Left ventricle myocardium inferior (tissue), 1 donor: ENCODE results near the gene PAPSS2. TPM values are rescaled to one million over a fixed set of nuclear protein-coding genes. Genes with fewer than 3 reads are reported as not detected.

Source experiments
- DNase-seq: peaks from one replicate; pipeline ENCODE4 v3.0.0-alpha.2; 2020
- H3K27ac ChIP-seq: fragments of 200-600 bp; replicated peaks from 2 replicates; pipeline ENCODE4 v1.8.0; 2021
- H3K27me3 ChIP-seq: fragments of 200-600 bp; 2 replicates; pipeline ENCODE4 v1.8.0; 2021; ENCODE audit warnings: low read depth
- H3K36me3 ChIP-seq: fragments of 200-600 bp; 2 replicates; pipeline ENCODE4 v1.8.0; 2021
- H3K4me1 ChIP-seq: fragments of 200-600 bp; 2 replicates; pipeline ENCODE4 v1.8.0; 2021
- H3K4me3 ChIP-seq: fragments of 200-600 bp; 2 replicates; pipeline ENCODE4 v1.8.0; 2021; ENCODE audit warnings: mild to moderate bottlenecking, moderate library complexity
- H3K9me3 ChIP-seq: fragments of 200-600 bp; replicated peaks from 2 replicates; pipeline ENCODE4 v1.8.0; 2021
- CTCF ChIP-seq: fragments of 200-600 bp; IDR thresholded peaks from 2 replicates; pipeline ENCODE4 v1.8.0; 2021; ENCODE audit warnings: antibody characterized with exemption, mild to moderate bottlenecking, borderline replicate concordance
- intact Hi-C: fragments of 100-400 bp; cut with micrococcal nuclease; formaldehyde crosslinking; loops from one replicate; pipeline ENCODE4 v1.11.0; 2022
- total RNA-seq: library from RNA; stranded (reverse); fragmentation: NEBNext Ultra II Directional; extraction: Animal tissue kit (Norgen Biotek cat#: 25700); gene quantifications from one replicate; pipeline ENCODE4 v1.2.1, GENCODE V29; 2021
- donor health status: DM: no; HTN: yes; CAD: no; lungs with severe emphysema.

PAPSS2 gene
- total RNA-seq, 1 donor from 2014 or later = 10.6 TPM

GRCh38 chr10:87703771-87704170 is 44.1 kb downstream of the PAPSS2 start:
- intact Hi-C loops = no loop called here
- H3K4me1 ChIP-seq = no peaks in the 10 kb centered on the region
- no peak overlapping the region for H3K27ac ChIP-seq
- no peaks in the 10 kb centered on the region for H3K36me3 ChIP-seq
- no peak overlapping the region for H3K4me3 ChIP-seq
- DNase-seq = no peak
- H3K27me3 ChIP-seq = no peaks in the 10 kb centered on the region
- H3K9me3 ChIP-seq = no peaks in the 10 kb centered on the region
- TF ChIP-seq CTCF = no peak

GRCh38 chr10:87705339-87705738 is 45.7 kb downstream of the PAPSS2 start:
- H3K36me3 ChIP-seq = peaks cover 2% of the 10 kb centered on the region
- no peaks in the 10 kb centered on the region for H3K9me3 ChIP-seq
- H3K4me3 ChIP-seq = no peak overlapping the region
- no peak for TF ChIP-seq CTCF
- no peaks in the 10 kb centered on the region for H3K27me3 ChIP-seq
- no peak for DNase-seq
- H3K27ac ChIP-seq = no peak overlapping the region
- intact Hi-C loops = no loop called here
- H3K4me1 ChIP-seq = no peaks in the 10 kb centered on the region

GRCh38 chr10:87706731-87707130 is 47.1 kb downstream of the PAPSS2 start:
- no peaks in the 10 kb centered on the region for H3K27me3 ChIP-seq
- peaks cover 7% of the 10 kb centered on the region for H3K36me3 ChIP-seq
- intact Hi-C loops = no loop called here
- no peak overlapping the region for H3K27ac ChIP-seq
- H3K4me3 ChIP-seq = no peak overlapping the region
- H3K4me1 ChIP-seq = no peaks in the 10 kb centered on the region
- no peak for DNase-seq
- TF ChIP-seq CTCF = no peak
- no peaks in the 10 kb centered on the region for H3K9me3 ChIP-seq

GRCh38 chr10:87707254-87707653 is 47.6 kb downstream of the PAPSS2 start:
- peaks cover 7% of the 10 kb centered on the region for H3K36me3 ChIP-seq
- TF ChIP-seq CTCF = no peak
- DNase-seq = no peak
- intact Hi-C loops = no loop called here
- no peak overlapping the region for H3K27ac ChIP-seq
- no peaks in the 10 kb centered on the region for H3K4me1 ChIP-seq
- no peaks in the 10 kb centered on the region for H3K9me3 ChIP-seq
- H3K4me3 ChIP-seq = no peak overlapping the region
- H3K27me3 ChIP-seq = no peaks in the 10 kb centered on the region

GRCh38 chr10:87712913-87713616 is 53.4 kb downstream of the PAPSS2 start:
- Histone ChIP-seq H3K4me3 (no peak overlapping the region), H3K4me1 (peaks cover 40% of the 10 kb centered on the region), H3K36me3 (peaks cover 14% of the 10 kb centered on the region), H3K9me3 (no peaks in the 10 kb centered on the region), H3K27ac (no peak overlapping the region), H3K27me3 (no peaks in the 10 kb centered on the region)
- intact Hi-C loops = loop anchor here (10.0 kb wide), 1 partner anchor 48 kb away; no protein-coding TSS in a partner anchor
- no peak for TF ChIP-seq CTCF
- DNase-seq = no peak
